DOHH2 (cell line): ENCODE data around the gene GLRX5.

Source experiments
- CTCF ChIP-seq: fragments of 200-600 bp; sonication (generic); IDR thresholded peaks from one replicate; pipeline ENCODE4 v1.5.1; 2014; ENCODE audit warnings: antibody characterized with exemption, mild to moderate bottlenecking, low read depth, low read length; ENCODE audit not compliant: poor library complexity, severe bottlenecking
- EZH2phosphoT487 ChIP-seq: fragments of 200-600 bp; sonication (generic); IDR thresholded peaks from 2 replicates; pipeline ENCODE4 v1.6.1; 2017; ENCODE audit warnings: borderline replicate concordance, mild to moderate bottlenecking, antibody characterized with exemption, low read length, moderate library complexity, mixed read lengths

- TF ChIP-seq CTCF (no peak), EZH2phosphoT487 (no peak)
Measured at GRCh38 chr14:95515080-95515489, 19.8 kb upstream of the GLRX5 start.
